ENCODE results near the gene DOCK8. TPM values are rescaled to one million over a fixed set of nuclear protein-coding genes. Genes with fewer than 3 reads are reported as not detected.

DOCK8 gene
- total RNA-seq, 2 donors from 2014 or later: 5.9 to 10.9 TPM

DNA sequence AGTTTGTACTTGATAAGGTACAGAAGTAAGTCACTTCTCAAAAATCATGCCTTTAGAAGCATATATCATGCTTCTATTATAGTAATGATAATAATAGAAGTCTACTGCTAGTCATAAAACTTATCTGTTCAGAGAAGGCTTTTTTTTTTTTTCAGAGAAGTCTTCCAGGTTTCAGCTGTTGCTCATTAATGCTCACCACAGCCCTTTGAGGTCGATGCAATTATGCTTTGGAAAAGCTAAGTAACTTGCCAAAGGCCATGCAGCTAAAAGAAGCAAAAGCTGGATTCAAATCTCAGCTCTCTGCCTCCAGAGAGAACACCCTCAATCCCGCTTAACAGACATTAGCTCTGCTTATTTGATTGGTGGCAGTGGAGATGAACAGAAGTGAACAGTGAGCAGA is 150.8 kb downstream of the DOCK8 start:
- Histone ChIP-seq H3K4me1 (no peaks in the 10 kb centered on the region), H3K27ac (no peak overlapping the region), H3K27me3 (no peaks in the 10 kb centered on the region), H3K4me3 (no peak overlapping the region), H3K9me3 (no peaks in the 10 kb centered on the region), H3K36me3 (replicated peaks in 1 of 2; ENCODE audit: insufficient read depth in 1 of 2, low read depth in 2 of 2) (peaks cover 0 to 6% of the 10 kb centered on the region in 2 donors)
- WGBS, 2 donors: 77 to 80% methylated on average over 2 of the region's 2 CpGs
- DNase-seq (no peak), ATAC-seq (no peak)
- TF ChIP-seq, protein P1, sequence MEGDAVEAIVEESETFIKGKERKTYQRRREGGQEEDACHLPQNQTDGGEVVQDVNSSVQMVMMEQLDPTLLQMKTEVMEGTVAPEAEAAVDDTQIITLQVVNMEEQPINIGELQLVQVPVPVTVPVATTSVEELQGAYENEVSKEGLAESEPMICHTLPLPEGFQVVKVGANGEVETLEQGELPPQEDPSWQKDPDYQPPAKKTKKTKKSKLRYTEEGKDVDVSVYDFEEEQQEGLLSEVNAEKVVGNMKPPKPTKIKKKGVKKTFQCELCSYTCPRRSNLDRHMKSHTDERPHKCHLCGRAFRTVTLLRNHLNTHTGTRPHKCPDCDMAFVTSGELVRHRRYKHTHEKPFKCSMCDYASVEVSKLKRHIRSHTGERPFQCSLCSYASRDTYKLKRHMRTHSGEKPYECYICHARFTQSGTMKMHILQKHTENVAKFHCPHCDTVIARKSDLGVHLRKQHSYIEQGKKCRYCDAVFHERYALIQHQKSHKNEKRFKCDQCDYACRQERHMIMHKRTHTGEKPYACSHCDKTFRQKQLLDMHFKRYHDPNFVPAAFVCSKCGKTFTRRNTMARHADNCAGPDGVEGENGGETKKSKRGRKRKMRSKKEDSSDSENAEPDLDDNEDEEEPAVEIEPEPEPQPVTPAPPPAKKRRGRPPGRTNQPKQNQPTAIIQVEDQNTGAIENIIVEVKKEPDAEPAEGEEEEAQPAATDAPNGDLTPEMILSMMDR (IDR thresholded peaks at IDR 0.05): no peak
- TF ChIP-seq POLR2A (IDR thresholded peaks at IDR 0.05): no peak
- intact Hi-C loops (cut with DNase I): loop anchor here (10.0 kb wide), 1 partner anchor 439 kb away; no protein-coding TSS in a partner anchor

DNA sequence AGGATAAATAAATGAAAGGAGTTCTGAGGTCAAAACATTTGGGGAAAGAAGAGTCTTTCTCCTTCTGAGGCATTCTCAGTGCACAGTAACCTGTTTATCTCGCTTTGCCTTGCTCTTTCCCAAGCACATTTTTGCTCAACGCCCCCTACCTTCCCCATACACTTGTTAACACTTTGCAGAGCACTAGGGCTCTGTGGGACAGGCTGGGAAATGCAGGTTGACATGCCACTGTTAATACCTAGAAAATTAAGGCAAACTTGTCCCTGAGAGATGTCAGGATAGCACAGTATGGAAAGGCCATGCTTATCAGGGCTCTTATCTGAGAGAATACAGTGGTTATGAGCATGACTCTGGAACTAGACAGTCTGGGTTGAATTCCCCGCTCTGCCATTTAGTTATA is 152.0 kb downstream of the DOCK8 start:
- no peak for ATAC-seq
- peaks cover 0 to 6% of the 10 kb centered on the region in 2 donors for H3K36me3 ChIP-seq (replicated peaks in 1 of 2; ENCODE audit: insufficient read depth in 1 of 2, low read depth in 2 of 2)
- H3K27me3 ChIP-seq: no peaks in the 10 kb centered on the region
- TF ChIP-seq, protein P1 (IDR thresholded peaks at IDR 0.05): no peak
- no peak for TF ChIP-seq POLR2A (IDR thresholded peaks at IDR 0.05)
- no peak overlapping the region for H3K4me3 ChIP-seq
- no peak for DNase-seq
- H3K9me3 ChIP-seq: no peaks in the 10 kb centered on the region
- no peaks in the 10 kb centered on the region for H3K4me1 ChIP-seq
- intact Hi-C loops (cut with DNase I): loop anchor here (10.0 kb wide), 1 partner anchor 438 kb away; no protein-coding TSS in a partner anchor
- 76 to 90% methylated on average over 3 of the region's 3 CpGs for WGBS, 2 donors
- H3K27ac ChIP-seq: no peak overlapping the region

DNA sequence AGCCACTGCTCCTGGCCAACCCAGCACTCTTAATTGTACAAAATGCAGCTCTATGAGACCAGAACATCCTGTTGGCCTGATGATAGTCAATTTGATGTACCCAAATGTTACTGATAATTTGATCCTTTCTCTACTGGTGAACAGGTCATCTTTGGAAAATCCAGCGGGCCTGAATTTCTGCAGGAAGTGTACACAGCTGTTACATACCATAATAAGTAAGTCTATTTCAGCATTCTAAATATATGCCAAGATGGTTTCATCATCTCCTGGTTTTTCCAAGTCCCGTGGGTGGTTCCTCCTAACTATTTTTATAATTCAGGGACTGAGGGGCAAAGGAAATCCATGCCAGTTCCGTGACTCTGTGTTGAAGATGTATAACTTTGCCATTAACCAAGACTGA is 155.4 kb downstream of the DOCK8 start:
- WGBS, 2 donors: 73 to 76% methylated on average over 3 of the region's 3 CpGs
- peaks cover 0 to 9% of the 10 kb centered on the region in 2 donors for H3K36me3 ChIP-seq (replicated peaks in 1 of 2; ENCODE audit: insufficient read depth in 1 of 2, low read depth in 2 of 2)
- ATAC-seq (no peak), DNase-seq (no peak)
- no peak overlapping the region for H3K4me3 ChIP-seq
- intact Hi-C loops (cut with DNase I): no loop called here
- no peak overlapping the region for H3K27ac ChIP-seq
- no peaks in the 10 kb centered on the region for H3K9me3 ChIP-seq
- H3K4me1 ChIP-seq: no peaks in the 10 kb centered on the region
- no peaks in the 10 kb centered on the region for H3K27me3 ChIP-seq
- no peak for TF ChIP-seq POLR2A (IDR thresholded peaks at IDR 0.05)
- TF ChIP-seq, protein P1 (IDR thresholded peaks at IDR 0.05): no peak

DNA sequence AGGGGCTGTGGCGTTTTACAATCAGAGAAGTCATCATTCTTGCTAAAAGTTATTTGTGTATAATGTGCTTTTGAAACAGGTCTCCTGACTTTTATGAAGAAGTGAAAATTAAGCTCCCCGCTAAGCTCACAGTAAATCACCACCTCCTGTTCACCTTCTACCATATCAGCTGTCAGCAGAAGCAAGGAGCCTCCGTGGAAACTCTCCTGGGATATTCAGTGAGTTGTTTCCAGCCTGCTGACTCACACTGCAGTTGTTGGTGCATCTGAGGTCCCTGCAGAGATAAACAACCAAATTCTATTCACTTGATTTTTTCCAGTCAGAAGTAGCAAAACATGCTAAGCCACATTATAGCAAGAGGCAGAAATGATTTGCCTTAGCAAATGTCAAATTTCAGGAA is 156.7 kb downstream of the DOCK8 start:
- intact Hi-C loops (cut with DNase I): no loop called here
- H3K27me3 ChIP-seq: no peaks in the 10 kb centered on the region
- no peak for ATAC-seq
- no peaks in the 10 kb centered on the region for H3K9me3 ChIP-seq
- DNase-seq: no peak
- no peak for TF ChIP-seq POLR2A (IDR thresholded peaks at IDR 0.05)
- TF ChIP-seq, protein P1 (IDR thresholded peaks at IDR 0.05): no peak
- WGBS, 2 donors: 63 to 71% methylated on average over 3 of the region's 3 CpGs
- no peak overlapping the region for H3K4me3 ChIP-seq
- H3K4me1 ChIP-seq: no peaks in the 10 kb centered on the region
- H3K27ac ChIP-seq: no peak overlapping the region
- H3K36me3 ChIP-seq (replicated peaks in 1 of 2; ENCODE audit: insufficient read depth in 1 of 2, low read depth in 2 of 2): peaks cover 0 to 9% of the 10 kb centered on the region in 2 donors

DNA sequence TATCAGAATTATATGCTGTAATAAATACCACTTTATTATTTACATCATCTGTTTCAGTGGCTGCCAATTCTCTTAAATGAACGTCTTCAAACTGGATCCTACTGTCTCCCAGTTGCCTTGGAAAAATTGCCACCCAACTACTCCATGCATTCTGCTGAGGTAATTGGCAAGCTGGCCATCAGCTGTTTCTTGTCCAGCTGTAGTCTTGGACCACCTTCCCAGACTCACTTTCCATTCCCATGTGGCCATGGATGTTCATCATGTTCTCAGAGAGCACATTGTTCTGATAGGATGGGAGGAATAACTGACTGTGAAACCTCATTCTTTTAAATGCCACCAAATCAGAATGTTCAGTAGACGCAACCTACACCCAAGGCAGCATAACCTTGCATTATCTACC is 157.5 kb downstream of the DOCK8 start:
- WGBS, 2 donors: 71 to 74% methylated on average over 2 of the region's 2 CpGs
- no peaks in the 10 kb centered on the region for H3K9me3 ChIP-seq
- H3K27me3 ChIP-seq: no peaks in the 10 kb centered on the region
- H3K27ac ChIP-seq: no peak overlapping the region
- intact Hi-C loops (cut with DNase I): no loop called here
- ATAC-seq: no peak
- TF ChIP-seq, protein P1 (IDR thresholded peaks at IDR 0.05): no peak
- TF ChIP-seq POLR2A (IDR thresholded peaks at IDR 0.05): no peak
- no peak for DNase-seq
- peaks cover 0 to 12% of the 10 kb centered on the region in 2 donors for H3K36me3 ChIP-seq (replicated peaks in 1 of 2; ENCODE audit: insufficient read depth in 1 of 2, low read depth in 2 of 2)
- H3K4me3 ChIP-seq: no peak overlapping the region
- no peaks in the 10 kb centered on the region for H3K4me1 ChIP-seq
